GM18508 (cell line): ENCODE data around the gene STK17B.
A peak's percentile ranks its signal among the peaks of the same experiment; 100 is the strongest.
"Not testable (repeated sequence)": the region's sequence is repeated elsewhere in the genome, so short reads cannot be mapped to it uniquely, and the experiment has no call there.

Experiments
- ATAC-seq: cut with Tn5 transposase; IDR thresholded peaks from one replicate; pipeline ENCODE4 v1.9.1; 2021; ENCODE audit warnings: moderate number of reproducible peaks; ENCODE audit not compliant: insufficient read depth, unreplicated experiment

STK17B gene

GRCh38 chr2:196123679-196124373 is 47.6 kb downstream of the STK17B start:
- ATAC-seq: no peak

GRCh38 chr2:196119926-196120325 is 51.5 kb downstream of the STK17B start:
- no peak for ATAC-seq

GRCh38 chr2:196117214-196117705 is 54.1 kb downstream of the STK17B start:
- ATAC-seq: no peak

GRCh38 chr2:196113061-196113974 is 58.1 kb downstream of the STK17B start:
- no peak for ATAC-seq

GRCh38 chr2:196112418-196113034 is 58.9 kb downstream of the STK17B start:
- no peak for ATAC-seq

DNA sequence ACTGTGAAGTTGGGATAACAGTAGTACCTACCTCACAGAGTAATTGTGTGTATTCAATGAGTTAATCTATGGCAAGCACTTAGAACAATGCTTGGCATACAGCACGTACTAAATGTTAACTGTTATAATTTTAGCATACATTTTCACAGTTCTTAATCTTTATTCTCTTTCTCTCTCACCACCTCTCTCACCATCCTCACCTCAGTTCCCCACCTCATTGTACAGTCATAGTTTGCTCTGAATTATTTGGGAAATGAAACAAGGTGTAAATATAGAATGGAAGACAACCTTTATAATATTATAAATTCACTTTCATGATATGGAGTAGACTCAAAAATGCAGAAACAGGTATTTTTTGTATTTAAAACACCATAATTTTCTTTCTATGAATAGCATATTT is 62.8 kb downstream of the STK17B start:
- no peak for ATAC-seq

DNA sequence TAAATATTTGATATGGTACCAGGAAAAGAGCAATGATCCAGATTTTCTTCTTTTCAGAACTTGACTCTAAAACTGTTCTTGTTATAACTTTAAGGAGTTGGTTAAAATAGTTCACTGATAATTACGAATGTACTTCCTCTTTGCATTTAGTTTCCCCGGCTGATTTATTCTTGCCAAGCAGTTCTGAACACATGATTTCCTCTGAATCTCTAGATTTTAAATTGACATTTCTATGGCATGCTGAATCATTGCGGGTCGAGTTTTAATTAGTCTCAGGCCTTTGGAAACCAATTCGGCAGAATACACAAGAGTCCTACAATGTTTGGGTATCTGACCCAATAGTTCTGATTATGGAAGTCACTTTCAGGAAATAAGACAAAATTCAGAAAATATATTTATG is 65.4 kb downstream of the STK17B start:
- ATAC-seq: no peak

- ATAC-seq: no peak
Observed at GRCh38 chr2:196104066-196104465, 67.3 kb downstream of the STK17B start.

- ATAC-seq: no peak
Observed at GRCh38 chr2:196103626-196104025, 67.8 kb downstream of the STK17B start.

GRCh38 chr2:196101325-196101991 is 69.9 kb downstream of the STK17B start:
- peak; percentile 96 for ATAC-seq

DNA sequence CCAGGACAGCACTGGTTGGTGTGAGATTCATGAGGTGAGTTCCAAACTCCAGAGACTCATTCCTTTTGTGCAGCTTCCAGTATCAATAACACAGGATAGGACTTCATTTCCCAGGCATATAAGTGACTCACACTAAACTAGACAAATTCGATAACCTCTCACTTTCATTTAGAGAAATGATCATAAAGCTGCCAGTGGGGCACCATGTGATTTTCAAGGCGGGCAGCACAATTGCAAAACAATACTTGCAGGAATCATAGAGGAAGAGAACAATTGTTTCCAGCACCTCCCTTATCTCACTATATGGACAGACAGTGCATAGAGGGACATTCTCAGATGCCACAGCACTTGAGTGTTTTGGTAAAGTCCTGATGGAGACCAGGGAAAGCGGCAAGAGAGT is 71.5 kb downstream of the STK17B start:
- ATAC-seq: no peak

- no peak for ATAC-seq
Observed at GRCh38 chr2:196097864-196098660, 73.3 kb downstream of the STK17B start.

DNA sequence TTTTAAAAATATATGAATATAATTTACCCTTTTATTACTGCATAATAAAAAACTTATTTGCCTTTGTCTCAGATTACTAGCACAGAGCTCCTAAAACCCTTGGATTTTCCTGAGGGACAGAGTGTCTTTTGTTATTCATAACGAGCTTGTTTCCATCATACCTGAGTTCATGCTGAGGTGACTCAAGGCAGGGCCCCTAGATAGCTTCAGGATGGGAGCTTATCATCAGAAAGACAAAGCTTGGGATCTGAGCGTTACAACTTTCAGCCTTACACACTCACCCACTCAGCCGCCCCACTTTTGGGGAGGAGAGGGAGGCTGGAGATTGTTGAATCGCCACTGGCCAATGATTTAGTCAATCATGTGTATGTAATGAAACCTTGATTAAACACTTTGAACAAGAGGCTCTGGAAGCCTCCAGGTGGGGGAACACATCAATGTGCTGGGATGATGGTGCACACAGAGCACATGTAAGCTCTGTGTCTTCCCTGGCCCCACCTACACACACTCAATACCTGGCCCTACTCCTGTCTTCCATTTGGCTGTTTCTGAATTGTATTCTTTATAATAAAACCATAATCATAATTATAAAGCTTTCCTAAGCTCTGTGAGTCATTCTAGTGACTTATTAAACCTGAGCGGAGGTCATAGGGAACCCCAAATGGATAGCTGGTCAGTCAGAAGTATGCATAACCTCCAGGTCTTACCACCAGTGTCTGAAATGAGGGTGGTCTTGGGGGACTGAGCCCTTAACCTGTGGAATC is 74.2 kb downstream of the STK17B start:
- no peak for ATAC-seq

DNA sequence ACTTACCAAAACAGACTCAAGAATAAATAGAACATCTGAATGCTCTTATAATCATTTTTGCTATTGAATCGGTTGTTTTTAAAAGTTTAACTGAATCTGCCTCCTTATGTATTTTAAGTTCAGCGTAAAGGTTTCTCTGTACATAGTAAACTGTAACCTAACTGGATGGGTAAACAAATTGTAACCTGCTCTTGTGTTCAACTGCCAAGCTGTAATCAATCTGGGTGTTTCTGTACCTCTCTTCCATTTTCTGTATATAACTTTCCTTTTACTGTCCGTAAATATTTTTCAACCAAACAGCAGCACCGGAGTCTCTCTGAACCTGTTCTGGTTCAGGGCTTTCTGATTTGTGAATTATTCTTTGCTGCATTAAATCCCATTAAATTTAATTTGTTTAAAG is 75.1 kb downstream of the STK17B start:
- ATAC-seq: no peak

- ATAC-seq: not testable (repeated sequence)
Observed at GRCh38 chr2:196089448-196089847, 81.9 kb downstream of the STK17B start.

DNA sequence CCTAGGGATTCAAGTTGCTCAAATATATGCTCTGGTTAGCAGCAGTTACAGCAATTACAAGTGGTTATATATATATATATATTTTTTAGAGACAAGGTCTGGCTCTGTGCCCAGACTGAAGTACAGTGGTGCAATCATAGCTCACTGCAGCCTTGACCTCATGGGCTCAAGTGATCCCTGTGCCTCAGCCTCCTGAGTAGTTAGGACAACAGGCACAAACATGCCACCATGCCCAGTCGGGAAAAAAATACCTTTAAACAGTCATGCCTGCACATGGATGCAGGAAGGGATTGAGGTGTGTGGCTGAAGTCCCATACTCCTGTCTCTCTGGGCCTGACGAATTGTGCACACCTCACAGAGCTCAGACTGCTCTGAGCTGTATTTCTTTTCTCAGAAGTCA is 83.2 kb downstream of the STK17B start:
- no peak for ATAC-seq

GRCh38 chr2:196086517-196087368 is 84.6 kb downstream of the STK17B start:
- ATAC-seq: no peak

DNA sequence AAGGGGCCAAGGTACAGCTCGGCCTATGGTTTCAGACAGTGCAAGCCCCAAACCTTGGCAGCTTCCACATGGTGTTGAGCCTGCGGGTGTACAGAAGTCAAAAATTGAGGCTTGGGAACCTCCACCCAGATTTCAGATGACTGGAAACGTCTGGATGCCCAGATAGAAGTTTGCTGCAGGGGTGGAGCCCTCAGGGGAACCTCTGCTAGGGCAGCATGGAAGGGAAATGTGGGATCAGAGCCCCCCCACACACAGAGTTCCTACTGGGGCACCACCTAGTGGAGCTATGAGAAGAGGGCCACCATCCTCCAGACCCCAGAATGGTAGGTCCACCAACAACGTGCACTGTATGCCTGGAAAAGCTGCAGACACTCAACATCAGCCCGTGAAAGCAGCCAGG is 87.8 kb downstream of the STK17B start:
- ATAC-seq: no peak
